ACC112 (cell line): Measurements from ENCODE around the gene UQCRC2.

ENCODE experiments used
- H2AFZ ChIP-seq: fragments of 200-600 bp; sonication (generic); one replicate; pipeline ENCODE4 v1.6.0; 2017; ENCODE audit warnings: antibody characterized with exemption, low read length; ENCODE audit not compliant: unreplicated experiment
- H3K27ac ChIP-seq: fragments of 200-600 bp; sonication (generic); 2 replicates; pipeline ENCODE4 v1.5.1; 2014; ENCODE audit warnings: low read depth, mild to moderate bottlenecking, antibody characterized with exemption, low read length, moderate library complexity
- H3K27me3 ChIP-seq: fragments of 200-600 bp; sonication (generic); 2 replicates; pipeline ENCODE4 v1.6.1; 2014; ENCODE audit warnings: mild to moderate bottlenecking, antibody characterized with exemption, low read length, moderate library complexity, mixed read lengths; ENCODE audit not compliant: insufficient read depth
- H3K36me3 ChIP-seq: fragments of 200-600 bp; sonication (generic); 2 replicates; pipeline ENCODE4 v1.6.1; 2016; ENCODE audit warnings: mild to moderate bottlenecking, antibody characterized with exemption, low read length, moderate library complexity, mixed read lengths; ENCODE audit not compliant: insufficient read depth
- H3K4me1 ChIP-seq: fragments of 200-600 bp; sonication (generic); one replicate; pipeline ENCODE4 v1.6.1; 2016; ENCODE audit warnings: low read length, mixed read lengths; ENCODE audit not compliant: insufficient read depth, unreplicated experiment, control insufficient read depth
- H3K4me3 ChIP-seq: fragments of 200-600 bp; sonication (generic); 2 replicates; pipeline ENCODE4 v1.5.1; 2014; ENCODE audit warnings: mild to moderate bottlenecking, low read depth, low read length
- H3K79me2 ChIP-seq: fragments of 200-600 bp; sonication (generic); one replicate; pipeline ENCODE4 v1.6.0; 2016; ENCODE audit warnings: low read length; ENCODE audit not compliant: control insufficient read depth, unreplicated experiment, insufficient read depth

The UQCRC2 gene

GRCh38 chr16:21980032-21980431 is 26.9 kb downstream of the UQCRC2 start:
- Histone ChIP-seq H3K4me3 (no peak overlapping the region), H3K36me3 (peaks cover 59% of the 10 kb centered on the region), H2AFZ (no peak overlapping the region), H3K4me1 (no peaks in the 10 kb centered on the region), H3K27me3 (no peaks in the 10 kb centered on the region), H3K79me2 (no peaks in the 10 kb centered on the region), H3K27ac (no peak overlapping the region)

- H3K27ac ChIP-seq: no peak overlapping the region
- H3K4me1 ChIP-seq: no peaks in the 10 kb centered on the region
- H3K27me3 ChIP-seq: no peaks in the 10 kb centered on the region
- peaks cover 52% of the 10 kb centered on the region for H3K36me3 ChIP-seq
- no peaks in the 10 kb centered on the region for H3K79me2 ChIP-seq
- no peak overlapping the region for H3K4me3 ChIP-seq
- H2AFZ ChIP-seq: no peak overlapping the region
Measured at GRCh38 chr16:21982108-21982507, 28.9 kb downstream of the UQCRC2 start.

- Histone ChIP-seq H2AFZ (no peak overlapping the region), H3K4me3 (no peak overlapping the region), H3K4me1 (no peaks in the 10 kb centered on the region), H3K27me3 (no peaks in the 10 kb centered on the region), H3K27ac (no peak overlapping the region), H3K79me2 (no peaks in the 10 kb centered on the region), H3K36me3 (peaks cover 35% of the 10 kb centered on the region)
Measured at GRCh38 chr16:21984062-21984461, 30.9 kb downstream of the UQCRC2 start.

GRCh38 chr16:21985524-21985923 is 32.4 kb downstream of the UQCRC2 start:
- Histone ChIP-seq H3K79me2 (no peaks in the 10 kb centered on the region), H3K27ac (no peak overlapping the region), H3K4me1 (no peaks in the 10 kb centered on the region), H3K27me3 (no peaks in the 10 kb centered on the region), H2AFZ (no peak overlapping the region), H3K4me3 (no peak overlapping the region), H3K36me3 (peaks cover 26% of the 10 kb centered on the region)

- no peaks in the 10 kb centered on the region for H3K4me1 ChIP-seq
- no peak overlapping the region for H2AFZ ChIP-seq
- no peaks in the 10 kb centered on the region for H3K27me3 ChIP-seq
- no peaks in the 10 kb centered on the region for H3K79me2 ChIP-seq
- peaks cover 19% of the 10 kb centered on the region for H3K36me3 ChIP-seq
- no peak overlapping the region for H3K27ac ChIP-seq
- H3K4me3 ChIP-seq: no peak overlapping the region
Measured at GRCh38 chr16:21986692-21987246, 33.6 kb downstream of the UQCRC2 start.

- Histone ChIP-seq H3K27me3 (no peaks in the 10 kb centered on the region), H3K4me1 (no peaks in the 10 kb centered on the region), H3K79me2 (no peaks in the 10 kb centered on the region), H3K27ac (no peak overlapping the region), H2AFZ (no peak overlapping the region), H3K36me3 (peaks cover 14% of the 10 kb centered on the region), H3K4me3 (no peak overlapping the region)
Measured at GRCh38 chr16:21987498-21987897, 34.3 kb downstream of the UQCRC2 start.

- H3K36me3 ChIP-seq: peaks cover 4% of the 10 kb centered on the region; the same call in 1 of the 2 replicates
- H3K27me3 ChIP-seq: no peaks in the 10 kb centered on the region
- H2AFZ ChIP-seq: no peak overlapping the region
- no peak overlapping the region for H3K4me3 ChIP-seq
- no peak overlapping the region for H3K27ac ChIP-seq
- H3K79me2 ChIP-seq: no peaks in the 10 kb centered on the region
- H3K4me1 ChIP-seq: no peaks in the 10 kb centered on the region
Measured at GRCh38 chr16:21989133-21989532, 36.0 kb downstream of the UQCRC2 start.

GRCh38 chr16:21989751-21990150 is 36.6 kb downstream of the UQCRC2 start:
- no peaks in the 10 kb centered on the region for H3K36me3 ChIP-seq
- no peak overlapping the region for H3K27ac ChIP-seq
- H3K4me1 ChIP-seq: no peaks in the 10 kb centered on the region
- H3K79me2 ChIP-seq: no peaks in the 10 kb centered on the region
- H3K4me3 ChIP-seq: no peak overlapping the region
- no peaks in the 10 kb centered on the region for H3K27me3 ChIP-seq
- no peak overlapping the region for H2AFZ ChIP-seq

GRCh38 chr16:21990381-21990944 is 37.3 kb downstream of the UQCRC2 start:
- Histone ChIP-seq H3K4me3 (no peak overlapping the region), H3K4me1 (no peaks in the 10 kb centered on the region), H3K27ac (no peak overlapping the region), H3K36me3 (no peaks in the 10 kb centered on the region), H2AFZ (no peak overlapping the region), H3K27me3 (no peaks in the 10 kb centered on the region), H3K79me2 (no peaks in the 10 kb centered on the region)

GRCh38 chr16:21991621-21992020 is 38.5 kb downstream of the UQCRC2 start:
- H3K27ac ChIP-seq: no peak overlapping the region
- no peaks in the 10 kb centered on the region for H3K27me3 ChIP-seq
- no peaks in the 10 kb centered on the region for H3K79me2 ChIP-seq
- no peaks in the 10 kb centered on the region for H3K4me1 ChIP-seq
- no peak overlapping the region for H3K4me3 ChIP-seq
- no peaks in the 10 kb centered on the region for H3K36me3 ChIP-seq
- no peak overlapping the region for H2AFZ ChIP-seq

GRCh38 chr16:21994856-21995465 is 41.8 kb downstream of the UQCRC2 start:
- Histone ChIP-seq H3K79me2 (no peaks in the 10 kb centered on the region), H2AFZ (no peak overlapping the region), H3K27ac (no peak overlapping the region), H3K36me3 (no peaks in the 10 kb centered on the region), H3K4me1 (no peaks in the 10 kb centered on the region), H3K27me3 (no peaks in the 10 kb centered on the region), H3K4me3 (no peak overlapping the region)
